ENCODE results near the gene LIAS.

DNA sequence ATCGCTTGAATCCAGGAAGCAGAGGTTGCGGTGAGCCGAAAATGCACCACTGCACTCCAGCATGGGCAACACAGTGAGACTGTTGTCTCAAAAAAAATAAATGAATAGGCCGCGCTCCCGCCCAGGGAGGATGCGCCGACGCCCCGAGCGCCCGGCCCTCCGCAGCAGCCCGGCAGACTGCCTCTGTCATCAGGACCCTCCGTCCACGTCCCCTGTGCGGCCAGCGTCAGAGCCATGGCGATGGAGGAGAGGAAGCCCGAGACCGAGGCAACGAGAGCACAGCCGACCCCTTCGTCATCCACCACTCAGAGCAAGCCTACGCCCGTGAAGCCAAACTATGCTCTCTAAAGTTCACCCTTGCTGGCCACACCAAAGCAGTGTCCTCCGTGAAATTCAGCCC, 21.4 kb downstream of the LIAS start:
- TF ChIP-seq, protein P1, sequence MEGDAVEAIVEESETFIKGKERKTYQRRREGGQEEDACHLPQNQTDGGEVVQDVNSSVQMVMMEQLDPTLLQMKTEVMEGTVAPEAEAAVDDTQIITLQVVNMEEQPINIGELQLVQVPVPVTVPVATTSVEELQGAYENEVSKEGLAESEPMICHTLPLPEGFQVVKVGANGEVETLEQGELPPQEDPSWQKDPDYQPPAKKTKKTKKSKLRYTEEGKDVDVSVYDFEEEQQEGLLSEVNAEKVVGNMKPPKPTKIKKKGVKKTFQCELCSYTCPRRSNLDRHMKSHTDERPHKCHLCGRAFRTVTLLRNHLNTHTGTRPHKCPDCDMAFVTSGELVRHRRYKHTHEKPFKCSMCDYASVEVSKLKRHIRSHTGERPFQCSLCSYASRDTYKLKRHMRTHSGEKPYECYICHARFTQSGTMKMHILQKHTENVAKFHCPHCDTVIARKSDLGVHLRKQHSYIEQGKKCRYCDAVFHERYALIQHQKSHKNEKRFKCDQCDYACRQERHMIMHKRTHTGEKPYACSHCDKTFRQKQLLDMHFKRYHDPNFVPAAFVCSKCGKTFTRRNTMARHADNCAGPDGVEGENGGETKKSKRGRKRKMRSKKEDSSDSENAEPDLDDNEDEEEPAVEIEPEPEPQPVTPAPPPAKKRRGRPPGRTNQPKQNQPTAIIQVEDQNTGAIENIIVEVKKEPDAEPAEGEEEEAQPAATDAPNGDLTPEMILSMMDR (IDR thresholded peaks at IDR 0.05; ENCODE audit: insufficient read depth, low read depth, low read length), result no peak
- TF ChIP-seq EZH2 (IDR thresholded peaks at IDR 0.05; ENCODE audit: insufficient read depth, low read length), result no peak

Measured in astrocyte (in vitro differentiated cells and primary cell).